NCI-H526 treated with DMSO at 0.1 percent for 48 hours (cell line): Measurements from ENCODE around the gene NELL2.

ENCODE experiments used
- DNase-seq: peaks from one replicate; lab custom pipeline; 2025; lab: John Stamatoyannopoulos, UW

Gene NELL2

DNA sequence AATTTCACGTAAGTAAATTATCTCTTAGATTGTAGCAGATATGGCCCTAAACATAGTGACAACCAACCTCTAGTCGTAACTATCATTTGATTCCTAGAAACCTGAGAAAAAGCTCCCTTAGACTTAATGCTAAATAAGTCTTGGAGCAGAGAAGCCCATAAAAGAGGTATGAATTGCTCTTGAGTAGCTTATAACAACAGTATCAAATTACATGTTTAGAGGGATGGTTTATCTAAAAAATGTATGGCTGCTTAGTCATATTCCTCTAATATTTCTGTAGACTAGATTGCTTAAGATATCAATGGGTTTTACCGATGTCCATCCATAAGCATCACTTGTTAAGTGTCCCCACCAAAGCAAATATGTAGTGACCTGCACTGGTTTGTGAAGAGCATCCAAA, 259.7 kb downstream of the NELL2 start:
- DNase-seq, result no peak

DNA sequence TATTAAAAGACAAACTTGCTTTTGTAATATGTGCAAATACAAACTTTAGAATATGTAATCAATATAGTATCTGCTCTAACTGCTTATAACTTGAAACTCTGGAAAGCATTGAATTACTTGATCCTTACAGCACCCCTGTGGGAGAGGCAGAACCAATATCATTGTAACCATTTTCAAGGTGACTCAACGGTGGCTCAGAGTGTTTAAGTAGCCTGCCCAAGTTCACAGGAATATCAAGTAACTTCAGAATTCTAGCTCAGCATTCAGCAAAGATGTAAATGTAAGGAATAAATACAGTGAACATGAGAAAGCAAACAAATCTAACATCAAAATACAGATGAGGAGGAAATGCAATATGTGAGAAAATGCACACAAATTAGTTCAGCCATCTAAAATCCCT, 264.6 kb downstream of the NELL2 start:
- no peak for DNase-seq

DNA sequence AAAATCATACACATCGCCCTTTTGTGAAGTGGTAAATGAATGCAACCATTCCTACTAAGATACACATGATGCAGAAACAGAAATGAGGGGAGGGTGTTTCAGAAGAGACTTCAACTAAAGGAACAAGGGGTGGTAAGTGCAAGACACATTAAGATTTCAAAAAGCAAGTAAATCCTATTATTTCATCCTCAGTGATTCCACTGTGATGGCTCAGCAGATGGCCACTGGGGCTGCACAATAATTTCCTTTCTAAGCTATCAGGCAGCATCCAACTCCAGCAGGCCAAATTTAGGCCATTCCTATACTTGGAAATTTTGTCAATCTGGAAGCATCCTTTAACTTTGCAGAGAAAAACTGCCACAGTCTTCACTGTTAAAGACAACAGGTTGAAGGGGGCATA, 272.4 kb downstream of the NELL2 start:
- DNase-seq, result no peak

DNA sequence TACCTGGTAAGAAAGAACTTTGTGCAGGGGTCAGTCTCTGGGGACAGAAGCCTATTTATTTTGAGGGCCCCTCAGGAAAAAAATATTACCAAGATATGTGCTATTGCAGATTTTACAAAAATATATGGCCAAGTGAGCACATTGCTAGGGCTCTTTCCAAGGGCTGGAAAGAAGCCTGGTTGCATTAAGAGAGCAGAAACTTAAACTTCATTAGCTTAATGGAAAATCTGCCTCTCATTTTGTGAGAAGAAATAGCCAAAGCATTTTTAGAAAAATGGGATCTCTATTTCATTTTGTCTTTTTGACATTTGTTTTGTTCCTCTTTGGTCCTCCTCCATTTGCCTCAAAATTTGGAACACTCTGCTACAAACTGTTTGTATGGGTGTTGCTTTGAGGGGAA, 283.5 kb downstream of the NELL2 start:
- DNase-seq, result no peak

DNA sequence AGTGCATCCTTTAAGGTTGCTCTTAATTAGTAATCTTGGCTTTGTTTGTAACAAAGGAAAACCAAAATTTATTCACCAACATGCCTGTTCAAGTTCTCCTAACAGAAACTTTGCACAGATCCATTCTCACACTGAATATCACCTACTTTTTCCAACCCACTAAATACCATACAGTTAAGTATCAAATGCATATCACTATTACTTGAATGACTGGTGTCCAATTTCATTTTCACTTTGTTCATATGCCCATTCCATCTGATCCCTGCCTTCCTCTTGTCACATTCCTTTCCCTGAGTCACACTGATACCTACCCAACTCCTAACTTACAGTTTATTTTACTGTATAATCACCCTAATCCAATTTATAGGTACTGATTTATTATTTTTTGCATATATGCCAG, 286.4 kb downstream of the NELL2 start:
- peak; percentile 12 for DNase-seq

DNA sequence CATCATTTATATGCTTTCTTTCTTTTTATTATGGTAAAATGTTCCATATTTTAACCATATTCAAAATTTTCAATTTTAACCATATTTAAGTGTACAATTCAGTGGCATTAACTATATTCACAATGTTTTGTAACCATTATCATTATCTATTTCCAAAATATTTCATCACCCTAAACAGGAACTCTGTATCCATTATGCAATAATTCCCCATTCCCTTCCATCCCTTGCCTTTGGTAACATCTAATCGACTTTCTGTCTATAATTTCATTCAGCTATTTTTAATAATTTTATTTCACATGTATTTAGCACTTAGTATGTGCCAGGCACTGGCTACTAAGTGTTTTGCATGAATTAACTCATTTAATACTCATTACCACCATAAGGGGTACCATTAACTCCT, 287.5 kb downstream of the NELL2 start:
- DNase-seq, result no peak

DNA sequence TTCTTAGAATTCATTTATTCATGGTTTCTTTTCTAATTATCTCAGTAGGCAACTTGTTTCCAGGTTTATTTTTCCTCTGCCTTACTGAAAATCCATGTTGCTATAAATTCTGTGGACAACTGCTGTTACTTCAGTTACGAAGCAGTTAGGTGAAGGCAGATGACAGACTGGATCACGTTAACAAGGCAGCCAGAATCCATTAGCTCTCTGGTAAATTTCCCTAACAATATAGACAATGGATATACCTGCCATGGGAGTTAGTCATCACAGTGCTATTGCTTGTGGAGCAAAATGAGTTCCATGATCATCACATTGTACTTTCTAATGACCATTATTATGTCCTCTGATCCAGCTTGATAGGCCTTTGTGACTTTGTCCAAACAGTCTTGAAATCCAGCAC, 291.5 kb downstream of the NELL2 start:
- DNase-seq, result no peak

DNA sequence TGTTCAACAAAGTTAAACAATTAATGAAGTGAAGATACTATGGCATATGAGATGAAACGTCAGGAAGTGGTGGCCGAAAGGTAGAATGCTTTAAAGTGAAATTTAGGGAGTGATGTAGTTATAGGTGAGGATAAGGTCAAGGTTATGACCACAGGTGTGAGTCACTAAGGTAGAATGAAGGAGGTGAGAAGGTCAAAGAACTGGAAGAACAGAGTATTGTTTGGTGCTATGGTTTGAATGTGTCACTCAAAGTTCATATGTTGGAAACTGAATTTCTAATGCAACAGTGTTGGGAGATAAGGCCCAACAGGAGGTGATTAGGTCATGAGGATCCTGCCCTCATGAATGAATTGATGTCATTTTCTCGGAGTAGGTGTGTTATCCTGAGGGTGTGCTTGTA, 293.6 kb downstream of the NELL2 start:
- no peak for DNase-seq

DNA sequence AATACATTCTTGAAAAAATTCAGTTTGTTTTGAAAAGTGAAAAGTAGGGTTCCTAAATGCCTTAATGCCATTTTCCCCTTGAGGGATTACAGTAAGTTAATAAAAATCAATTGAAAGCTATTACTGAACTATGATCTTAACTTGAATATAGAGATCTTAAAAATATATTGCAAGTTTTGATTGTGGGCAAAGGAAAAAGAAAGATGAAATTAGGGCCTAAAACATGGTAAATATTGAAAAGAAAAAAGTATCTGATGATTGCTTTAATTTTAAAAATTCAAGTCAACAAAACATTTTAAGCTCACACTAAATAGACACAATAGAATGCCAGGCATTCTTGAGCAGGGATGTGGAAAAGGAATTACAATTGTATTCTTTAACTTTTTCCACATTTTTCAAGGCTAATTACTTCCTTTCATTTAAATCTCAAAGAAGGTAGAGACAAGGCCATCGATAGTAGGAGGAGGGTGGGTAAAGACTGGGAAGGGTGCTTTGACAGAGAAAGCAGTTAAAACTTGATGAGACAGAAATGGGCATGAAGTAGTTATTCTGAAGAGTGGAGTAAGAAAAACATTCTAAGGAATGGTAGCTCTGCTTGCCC, 294.4 kb downstream of the NELL2 start:
- DNase-seq, result no peak

DNA sequence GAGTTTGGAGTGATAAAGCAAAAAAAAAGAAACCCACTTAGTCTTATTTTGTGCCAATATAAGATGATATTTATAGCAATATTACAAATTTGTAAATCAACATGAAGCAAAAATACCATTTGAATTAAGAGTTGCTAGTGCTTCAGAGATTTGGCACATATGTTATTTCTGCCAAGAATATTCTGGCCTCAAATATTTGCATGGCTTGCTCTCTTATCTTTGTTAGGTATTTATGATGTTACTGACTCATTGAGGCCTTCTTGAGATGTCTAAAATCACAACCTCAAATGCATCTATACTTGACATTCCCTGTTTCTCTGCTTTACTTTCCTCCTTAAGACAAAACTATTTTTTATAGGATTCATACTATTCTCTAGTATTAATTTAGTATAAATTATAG, 301.5 kb downstream of the NELL2 start:
- DNase-seq, result no peak

DNA sequence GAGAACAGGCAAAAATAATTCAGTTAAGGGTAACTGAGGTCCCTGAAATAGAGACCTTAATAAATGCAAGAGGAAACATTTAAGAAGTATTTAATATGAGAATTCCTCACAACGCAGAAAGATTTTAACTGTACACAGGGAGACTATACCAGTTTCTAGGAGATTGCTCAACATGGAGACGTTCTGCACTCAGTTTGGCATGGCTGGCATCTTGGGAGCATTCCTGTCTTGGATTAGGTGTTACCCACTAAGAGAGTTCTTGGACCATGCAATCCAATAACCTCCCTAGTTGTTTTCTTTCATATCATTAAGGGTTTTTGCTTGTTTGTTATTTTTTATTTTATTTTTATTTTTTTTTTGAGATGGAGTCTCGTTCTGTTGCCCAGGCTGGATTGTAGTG, 302.4 kb downstream of the NELL2 start:
- DNase-seq, result no peak

DNA sequence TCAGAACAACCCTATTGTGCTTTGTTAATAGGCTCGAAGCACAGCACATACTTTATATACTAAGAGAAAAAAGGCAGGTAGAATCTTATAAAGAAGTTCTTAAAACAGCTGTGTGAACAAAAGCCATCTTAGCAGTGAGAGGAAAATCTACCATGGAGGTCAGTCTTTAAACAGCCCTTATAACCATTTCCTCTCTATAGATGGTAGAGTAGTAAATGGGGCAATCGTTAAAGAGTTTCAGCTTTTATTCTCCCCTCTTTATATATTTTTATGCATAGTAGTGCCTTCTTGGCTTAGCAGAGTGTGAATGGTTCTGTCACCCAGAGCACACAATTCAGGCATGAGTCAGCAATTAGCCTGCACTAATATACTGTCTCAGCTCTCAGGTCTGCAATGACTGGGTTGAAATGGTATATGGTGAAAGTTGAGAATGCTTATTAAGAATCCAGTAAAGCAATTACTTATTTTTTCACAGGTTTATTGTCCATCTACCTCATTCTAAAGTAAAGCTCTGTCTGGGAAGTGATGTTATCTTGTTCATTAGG, 305.0 kb downstream of the NELL2 start:
- DNase-seq, result no peak

DNA sequence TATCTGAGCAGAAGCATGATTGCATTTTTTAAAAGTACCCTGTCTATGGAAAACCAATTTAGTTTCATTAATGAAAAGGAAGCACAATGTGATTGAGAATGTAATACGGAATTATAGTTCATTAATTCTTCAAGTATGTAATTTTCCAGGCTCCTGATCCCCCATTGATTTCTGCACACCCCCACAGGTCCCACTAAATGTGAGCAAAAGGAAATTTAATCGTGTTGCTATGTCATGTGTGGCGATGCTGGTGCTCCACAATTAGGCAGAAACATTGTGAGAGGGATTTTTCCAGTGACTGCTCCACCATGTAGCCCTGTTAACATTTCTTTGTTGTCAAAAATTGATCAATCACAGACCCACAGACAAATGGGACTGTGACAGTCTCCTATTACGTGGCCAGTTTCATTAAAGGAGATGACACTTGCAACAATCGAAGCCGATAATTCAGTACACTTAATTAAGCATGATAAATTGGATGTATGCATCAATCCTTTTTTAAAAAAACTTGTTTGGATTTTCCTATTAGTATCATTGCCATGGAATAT, 306.0 kb downstream of the NELL2 start:
- no peak for DNase-seq

DNA sequence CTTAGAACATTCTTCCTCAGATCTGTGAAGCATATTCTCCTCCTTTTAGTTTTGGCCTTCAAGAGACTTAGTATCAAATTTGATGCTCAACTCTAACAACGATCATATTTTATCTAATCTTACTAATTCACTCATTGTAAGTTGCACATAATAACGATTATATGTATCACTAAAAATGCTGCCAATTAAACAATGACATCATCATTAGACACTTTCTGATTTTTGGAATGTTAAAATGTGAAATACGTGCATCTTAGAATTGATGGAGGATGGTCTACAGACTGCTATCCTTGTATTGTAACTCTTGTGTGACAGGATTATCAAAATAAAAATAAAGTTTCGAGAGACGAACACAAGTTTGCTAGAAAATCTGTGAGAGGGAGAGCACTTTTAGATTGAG, 311.0 kb downstream of the NELL2 start:
- DNase-seq, result no peak

DNA sequence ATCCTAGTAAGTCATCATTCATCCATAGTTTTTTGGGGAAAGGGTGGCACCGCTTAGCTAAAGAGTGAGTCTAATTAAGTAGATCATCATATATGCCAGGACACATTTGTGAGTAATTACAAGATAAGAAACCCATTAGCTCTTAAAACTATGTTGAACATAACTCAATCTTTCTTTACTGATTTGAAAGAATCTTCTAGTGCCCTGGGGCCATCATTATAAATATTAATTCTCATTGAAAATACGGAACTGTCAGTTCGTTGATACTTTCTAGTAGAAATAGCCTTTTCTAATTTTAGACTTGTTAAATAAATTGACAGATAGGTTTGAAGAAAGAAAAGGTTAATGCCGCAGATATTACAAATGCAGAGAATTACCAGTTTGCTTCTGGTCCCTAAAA, 312.6 kb downstream of the NELL2 start:
- DNase-seq, result no peak

DNA sequence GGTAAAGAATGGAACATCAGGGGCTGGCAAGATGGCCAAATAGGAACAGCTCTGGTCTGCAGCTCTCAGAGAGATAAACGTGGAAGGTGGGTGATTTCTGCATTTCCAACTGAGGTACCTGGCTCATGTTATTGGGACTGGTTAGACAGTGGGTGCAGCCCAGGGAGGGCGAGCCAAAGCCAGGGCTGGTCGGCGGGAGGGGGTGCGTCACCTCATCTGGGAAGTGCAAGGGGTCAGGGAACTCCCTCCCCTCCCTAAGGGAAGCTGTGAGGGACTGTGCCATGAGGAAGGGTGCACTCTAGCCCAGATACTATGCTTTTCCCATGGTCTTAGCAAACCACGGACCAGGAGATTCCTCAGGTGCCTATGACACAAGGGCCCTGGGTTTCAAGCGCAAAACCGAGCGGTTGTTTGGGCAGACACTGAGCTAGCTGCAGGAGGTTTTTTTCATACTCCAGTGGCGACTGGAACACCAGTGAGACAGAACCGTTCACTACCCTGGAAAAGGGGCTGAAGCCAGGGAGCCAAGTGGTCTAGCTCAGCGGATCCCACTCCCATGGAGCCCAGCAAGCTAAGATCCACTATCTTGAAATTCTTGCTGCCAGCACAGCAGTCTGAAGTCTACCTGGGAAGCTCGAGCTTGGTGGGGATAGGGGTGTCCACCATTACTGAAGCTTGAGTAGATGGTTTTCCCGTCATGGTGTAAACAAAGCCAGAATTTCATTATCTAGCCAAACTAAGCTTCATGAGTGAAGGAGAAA, 317.6 kb downstream of the NELL2 start:
- no peak for DNase-seq

DNA sequence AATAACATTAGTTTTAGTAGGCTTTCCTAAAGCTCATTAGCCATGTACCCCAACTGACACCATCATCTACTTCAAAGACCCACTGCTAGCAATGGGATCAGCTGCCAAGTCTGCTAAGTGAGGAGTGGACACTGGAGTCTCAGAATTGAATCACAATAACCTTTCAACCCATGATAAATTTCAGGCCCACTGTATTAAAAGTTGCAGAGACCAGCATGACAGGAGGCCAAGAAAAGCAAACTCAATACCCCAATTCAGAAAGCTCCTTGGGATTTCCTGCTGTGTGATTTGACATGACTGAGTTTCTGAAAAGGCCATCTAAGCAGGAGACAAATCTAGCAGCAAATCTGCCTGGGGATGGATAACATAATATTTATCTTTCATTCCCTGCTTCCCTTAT, 320.7 kb downstream of the NELL2 start:
- no peak for DNase-seq

DNA sequence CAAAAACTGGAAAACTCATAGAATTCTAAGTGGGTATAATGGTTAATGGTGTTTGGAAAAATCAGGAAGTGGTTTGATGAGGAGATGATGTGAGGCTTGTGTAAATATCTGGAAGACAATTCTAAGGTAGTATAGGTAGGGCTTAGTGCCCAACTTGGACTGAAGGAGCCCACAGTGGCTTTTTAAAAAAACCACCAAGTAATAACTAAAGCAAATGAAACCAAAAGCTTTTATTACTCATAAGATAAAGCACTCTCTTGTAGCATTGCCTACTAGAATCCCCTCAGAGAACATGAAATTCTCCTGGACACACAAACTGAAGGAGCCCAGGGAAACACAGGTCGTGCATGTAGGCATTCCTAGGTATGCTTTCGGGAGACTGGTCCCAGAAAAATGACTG, 324.5 kb downstream of the NELL2 start:
- no peak for DNase-seq

DNA sequence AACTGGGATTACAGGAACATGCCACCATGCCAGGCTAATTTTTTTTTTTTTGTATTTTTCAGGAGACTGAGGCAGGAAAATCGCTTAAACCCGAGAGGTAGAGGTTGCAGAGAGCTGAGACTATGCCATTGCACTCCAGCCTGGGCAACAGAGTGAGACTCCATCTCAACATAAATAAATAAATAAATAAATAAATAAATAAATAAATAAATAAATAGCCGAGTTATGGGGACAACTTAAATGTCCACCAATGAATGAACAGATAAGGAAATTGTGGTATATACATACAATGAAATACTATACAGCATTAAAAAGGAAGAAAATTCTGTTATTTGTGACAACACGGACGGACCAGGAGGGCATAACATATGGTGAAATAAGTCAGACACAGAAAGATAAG, 325.7 kb downstream of the NELL2 start:
- DNase-seq, result no peak

DNA sequence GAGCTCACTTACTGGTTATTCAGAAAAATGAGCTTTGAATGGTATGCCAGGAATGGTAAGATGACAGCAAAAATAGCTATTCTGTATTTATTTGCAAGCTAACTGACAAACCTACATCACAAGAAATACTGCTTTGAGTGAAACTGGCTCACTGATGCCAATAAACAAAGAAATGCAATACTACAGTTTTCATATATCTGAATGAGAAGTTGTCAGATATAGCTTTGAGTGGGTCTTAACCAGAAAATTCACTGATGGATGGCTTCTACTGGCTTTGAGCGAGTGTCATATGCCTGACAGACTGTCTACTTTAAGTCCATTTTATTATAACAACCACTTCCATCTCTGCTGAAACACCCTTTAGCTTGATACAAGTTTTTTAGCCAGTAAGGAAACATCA, 330.1 kb downstream of the NELL2 start:
- DNase-seq, result no peak

DNA sequence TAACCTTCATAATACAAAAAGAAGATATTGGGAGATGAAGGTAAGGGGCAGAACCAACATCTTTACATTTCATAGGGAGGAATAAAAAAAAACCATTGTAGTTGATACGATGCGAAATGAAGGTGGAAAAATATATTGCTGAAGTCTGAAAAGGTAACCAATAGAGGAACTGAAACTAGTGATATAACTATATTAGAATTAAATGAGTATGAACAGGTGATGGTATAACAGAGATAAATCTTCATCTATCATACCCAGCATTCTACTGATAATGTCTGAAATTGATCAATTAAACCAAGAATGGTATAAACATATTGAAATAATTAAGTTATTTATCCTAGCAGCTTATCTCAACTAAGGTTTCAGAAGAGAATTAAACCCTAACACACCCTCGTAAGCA, 332.1 kb downstream of the NELL2 start:
- no peak for DNase-seq

DNA sequence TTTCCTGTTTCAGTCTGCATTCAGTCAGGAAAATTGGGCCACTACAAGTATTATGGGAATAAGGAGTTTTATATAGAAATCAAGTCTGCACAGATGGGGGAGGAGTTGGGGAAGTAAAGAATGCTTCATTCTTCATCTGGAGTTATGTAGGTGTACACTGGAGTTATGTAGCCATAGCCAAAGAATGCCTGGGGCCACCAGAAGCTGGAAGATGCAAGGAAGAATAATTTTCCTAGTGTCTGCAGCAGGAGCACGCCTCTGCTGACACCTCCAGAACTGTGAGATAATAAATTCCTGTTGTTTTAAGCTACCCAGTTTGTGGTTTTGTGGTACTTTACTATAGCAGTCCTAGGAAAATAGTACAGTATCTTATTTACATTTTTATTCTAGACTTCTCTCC, 333.4 kb downstream of the NELL2 start:
- peak; percentile 13 for DNase-seq

DNA sequence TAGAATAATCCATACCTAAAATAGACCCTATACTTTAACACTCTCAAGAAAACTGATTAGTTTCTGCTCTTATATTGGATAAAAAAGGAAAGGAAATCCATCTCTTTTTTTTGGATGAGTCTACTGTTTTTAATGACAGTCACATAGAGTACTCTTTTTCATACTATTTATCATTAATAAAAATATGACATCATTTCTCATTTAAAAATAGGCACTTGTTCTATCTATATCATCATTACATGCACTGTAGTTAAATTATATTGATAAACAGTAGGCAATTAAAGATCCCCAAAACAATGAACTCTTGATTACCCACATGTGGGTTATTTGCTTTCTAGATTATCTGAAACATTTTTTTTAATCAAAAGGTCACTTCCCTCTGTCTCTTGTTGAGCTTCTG, 338.8 kb downstream of the NELL2 start:
- no peak for DNase-seq

DNA sequence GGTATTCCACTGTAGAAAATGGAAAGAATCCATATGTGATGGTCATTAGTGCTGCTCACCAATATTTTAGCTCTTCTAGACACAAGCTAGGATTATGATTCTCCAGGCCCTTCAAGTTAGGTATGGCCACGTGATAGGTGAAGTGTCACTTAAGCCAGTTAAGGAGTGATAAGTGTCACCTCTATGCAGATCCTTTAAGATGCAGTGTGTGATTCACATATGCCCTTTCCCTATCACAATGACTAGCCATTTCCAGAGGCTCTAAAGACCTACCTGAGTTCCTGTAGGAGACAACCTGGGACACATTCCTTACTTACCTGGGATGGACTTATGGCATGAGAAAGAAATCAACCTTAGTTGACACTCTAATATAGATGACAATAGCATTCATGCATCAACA, 343.2 kb downstream of the NELL2 start:
- no peak for DNase-seq
